GM19397 (cell line): ENCODE measurements around the gene ZCCHC14.
A peak's percentile ranks its signal among the peaks of the same experiment; 100 is the strongest.
"Not testable (repeated sequence)": the region's sequence is repeated elsewhere in the genome, so short reads cannot be mapped to it uniquely, and the experiment has no call there.

ENCODE experiments used
- ATAC-seq: cut with Tn5 transposase; IDR thresholded peaks from one replicate; pipeline ENCODE4 v1.9.1; 2021; ENCODE audit warnings: mild to moderate bottlenecking, moderate library complexity; ENCODE audit not compliant: unreplicated experiment

ZCCHC14 gene

GRCh38 chr16:87412371-87412995 lies 80.3 kb downstream of the ZCCHC14 start:
- ATAC-seq = no peak

GRCh38 chr16:87411375-87412271 lies 81.2 kb downstream of the ZCCHC14 start:
- no peak for ATAC-seq

GRCh38 chr16:87410968-87411367 lies 81.9 kb downstream of the ZCCHC14 start:
- ATAC-seq = no peak

- ATAC-seq = no peak
Observed at GRCh38 chr16:87410530-87410929, 82.3 kb downstream of the ZCCHC14 start.

GRCh38 chr16:87409781-87410180 lies 83.0 kb downstream of the ZCCHC14 start:
- ATAC-seq = no peak

- ATAC-seq = no peak
Observed at GRCh38 chr16:87409153-87409552, 83.7 kb downstream of the ZCCHC14 start.

GRCh38 chr16:87407511-87408112 lies 85.2 kb downstream of the ZCCHC14 start:
- no peak for ATAC-seq

- ATAC-seq = no peak
Observed at GRCh38 chr16:87406495-87407088, 86.2 kb downstream of the ZCCHC14 start.

GRCh38 chr16:87404764-87405625 lies 87.8 kb downstream of the ZCCHC14 start:
- no peak for ATAC-seq

GRCh38 chr16:87395181-87395842 lies 97.5 kb downstream of the ZCCHC14 start:
- no peak for ATAC-seq

- ATAC-seq = no peak
Observed at GRCh38 chr16:87393680-87394055, 99.2 kb downstream of the ZCCHC14 start.

GRCh38 chr16:87392821-87393679 lies 99.8 kb downstream of the ZCCHC14 start:
- no peak for ATAC-seq

- ATAC-seq = peak; percentile 72
Observed at GRCh38 chr16:87391950-87392820, 100.6 kb downstream of the ZCCHC14 start, which contains the start of gene MAP1LC3B. Gene MAP1LC3B, plus strand, starts transcription at chr16:87392336. Its CDS starts 92 bp downstream, at chr16:87392428.

GRCh38 chr16:87391324-87391949 lies 101.4 kb downstream of the ZCCHC14 start:
- ATAC-seq = no peak

- ATAC-seq = no peak
Observed at GRCh38 chr16:87390641-87391323, 102.0 kb downstream of the ZCCHC14 start.

- ATAC-seq = not testable (repeated sequence)
Observed at GRCh38 chr16:87389914-87390313, 102.9 kb downstream of the ZCCHC14 start.

GRCh38 chr16:87389245-87389644 lies 103.6 kb downstream of the ZCCHC14 start:
- no peak for ATAC-seq
